ENCODE results near the gene NEGR1. TPM values are rescaled to one million over a fixed set of nuclear protein-coding genes. Genes with fewer than 3 reads are reported as not detected.

Gene NEGR1
- total and polyA plus RNA-seq, 2 donors (not counting 3 experiments of a cell fraction or from before 2014, with no cell fraction given), result 6.8 to 21.8 TPM

DNA sequence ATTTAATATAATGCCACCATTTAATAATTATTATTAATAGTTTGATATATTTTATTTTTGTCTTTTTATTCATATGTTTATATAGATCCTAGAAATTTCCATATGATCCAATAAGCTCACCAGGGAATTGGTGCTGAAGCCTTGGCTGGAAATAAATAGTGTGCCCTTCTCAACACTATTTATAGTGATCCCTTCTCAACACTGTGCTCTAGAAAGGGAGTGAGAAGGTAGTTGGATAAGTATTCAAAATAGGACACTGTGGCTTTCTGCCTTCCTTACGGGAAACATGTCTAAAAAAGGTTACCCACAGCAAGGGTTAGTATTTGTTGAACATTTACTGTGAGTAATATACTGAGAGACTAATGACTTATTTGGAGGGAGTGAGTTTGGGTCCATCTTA lies 496.1 kb downstream of the NEGR1 start:
- no peak for DNase-seq (ENCODE audit: low read depth, low spot score)
- Histone ChIP-seq H3K9me3 (replicated peaks; ENCODE audit: control insufficient read depth, insufficient read depth, low read length) (no peaks in the 10 kb centered on the region), H3K9ac (replicated peaks; ENCODE audit: extremely low read depth, insufficient read depth, low read length) (no peak overlapping the region), H3K4me1 (ENCODE audit: control insufficient read depth, extremely low read depth, insufficient read depth, low read length) (no peaks in the 10 kb centered on the region), H3K36me3 (ENCODE audit: control insufficient read depth in 2 of 2, extremely low read depth in 1 of 2, insufficient read depth in 2 of 2, low read length in 2 of 2) (no peaks in the 10 kb centered on the region), H3K79me2 (ENCODE audit: control insufficient read depth, insufficient read depth, low read length) (no peaks in the 10 kb centered on the region), H3K27ac (ENCODE audit: insufficient read depth, low read depth, low read length) (no peak overlapping the region), H2AFZ (ENCODE audit: low read depth, low read length) (no peak overlapping the region), H3K9me1 (replicated peaks; ENCODE audit: control insufficient read depth, extremely low read depth, insufficient read depth, low read length) (no peaks in the 10 kb centered on the region), H3K27me3 (ENCODE audit: control insufficient read depth in 2 of 2, insufficient read depth in 2 of 2, low read length in 2 of 2) (no peaks in the 10 kb centered on the region), H3K4me3 (replicated peaks in 1 of 3; ENCODE audit: insufficient read depth in 1 of 3, low read depth in 1 of 3, low read length in 3 of 3) (no peak overlapping the region), H3K4me2 (ENCODE audit: insufficient read depth, low read length) (no peak overlapping the region), H4K20me1 (replicated peaks; ENCODE audit: control insufficient read depth, extremely low read depth, insufficient read depth, low read length) (no peaks in the 10 kb centered on the region)
- BruUV-seq (replicated peaks), result no TSS peak
- dilution Hi-C loops (cut with MboI; ENCODE audit: extremely low pct_ligation_motif_present, low sequenced_read_pairs), result no loop called here
- POLR2A ChIA-PET, result no interaction called here
- intact Hi-C loops (cut with micrococcal nuclease), result no loop called here
- TF ChIP-seq, protein P1, sequence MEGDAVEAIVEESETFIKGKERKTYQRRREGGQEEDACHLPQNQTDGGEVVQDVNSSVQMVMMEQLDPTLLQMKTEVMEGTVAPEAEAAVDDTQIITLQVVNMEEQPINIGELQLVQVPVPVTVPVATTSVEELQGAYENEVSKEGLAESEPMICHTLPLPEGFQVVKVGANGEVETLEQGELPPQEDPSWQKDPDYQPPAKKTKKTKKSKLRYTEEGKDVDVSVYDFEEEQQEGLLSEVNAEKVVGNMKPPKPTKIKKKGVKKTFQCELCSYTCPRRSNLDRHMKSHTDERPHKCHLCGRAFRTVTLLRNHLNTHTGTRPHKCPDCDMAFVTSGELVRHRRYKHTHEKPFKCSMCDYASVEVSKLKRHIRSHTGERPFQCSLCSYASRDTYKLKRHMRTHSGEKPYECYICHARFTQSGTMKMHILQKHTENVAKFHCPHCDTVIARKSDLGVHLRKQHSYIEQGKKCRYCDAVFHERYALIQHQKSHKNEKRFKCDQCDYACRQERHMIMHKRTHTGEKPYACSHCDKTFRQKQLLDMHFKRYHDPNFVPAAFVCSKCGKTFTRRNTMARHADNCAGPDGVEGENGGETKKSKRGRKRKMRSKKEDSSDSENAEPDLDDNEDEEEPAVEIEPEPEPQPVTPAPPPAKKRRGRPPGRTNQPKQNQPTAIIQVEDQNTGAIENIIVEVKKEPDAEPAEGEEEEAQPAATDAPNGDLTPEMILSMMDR (IDR thresholded peaks at IDR 0.05; ENCODE audit: extremely low read depth in 1 of 2, insufficient read depth in 1 of 2, low read depth in 1 of 2, low read length in 2 of 2), result no peak
- TF ChIP-seq EZH2 (IDR thresholded peaks at IDR 0.05; ENCODE audit: borderline replicate concordance, low read depth, low read length, severe bottlenecking) (no peak), POLR2AphosphoS5 (IDR thresholded peaks at IDR 0.05; ENCODE audit: insufficient read depth, low read depth, low read length) (no peak), FOS (IDR thresholded peaks at IDR 0.05; ENCODE audit: borderline replicate concordance, insufficient read depth, low read length) (no peak), JUN (IDR thresholded peaks at IDR 0.05; ENCODE audit: borderline replicate concordance, insufficient read depth, insufficient read length, low read depth) (no peak), GATA2 (IDR thresholded peaks at IDR 0.05; ENCODE audit: insufficient read depth, insufficient read length, low read depth, low read length) (no peak), MYC (IDR thresholded peaks at IDR 0.05; ENCODE audit: low read depth, low read length) (no peak), POLR2A (IDR thresholded peaks at IDR 0.05; ENCODE audit: low read depth, low read length) (no peak)
- TF ChIP-seq, protein P2, sequence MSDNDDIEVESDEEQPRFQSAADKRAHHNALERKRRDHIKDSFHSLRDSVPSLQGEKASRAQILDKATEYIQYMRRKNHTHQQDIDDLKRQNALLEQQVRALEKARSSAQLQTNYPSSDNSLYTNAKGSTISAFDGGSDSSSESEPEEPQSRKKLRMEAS (IDR thresholded peaks at IDR 0.05; ENCODE audit: insufficient read depth, insufficient read length), result no peak
- no peak for FAIRE-seq
- CTCF ChIA-PET, result no interaction called here
